CD4-positive, alpha-beta T cell (primary cell): ENCODE data around the gene LRRC72. TPM values are rescaled to one million over a fixed set of nuclear protein-coding genes. Genes with fewer than 3 reads are reported as not detected.

Source experiments
- ATAC-seq: fragments of 200-7000 bp; cut with Tn5 transposase; one replicate; pipeline ENCODE4 v1.10.0; 2022; ENCODE audit warnings: mild to moderate bottlenecking; ENCODE audit not compliant: poor library complexity
- CTCF ChIA-PET: fragments of 350-600 bp; sonication (Branson Sonifier 250); formaldehyde crosslinking; loops from one replicate; lab custom pipeline; 2021; ENCODE audit warnings: antibody characterized with exemption, inconsistent platforms; lab: Charles Lee
- POLR2A ChIA-PET: fragments of 350-600 bp; sonication (Branson Sonifier 250); formaldehyde crosslinking; loops from one replicate; lab custom pipeline; 2021; ENCODE audit warnings: antibody characterized with exemption, inconsistent platforms; lab: Charles Lee
- DNase-seq, 14 experiments: peaks; one replicate each; pipeline ENCODE4 v3.0.0-alpha.2; 2013 to 2020; ENCODE audit warnings: mixed read lengths in 2 of 14
- H3K27ac ChIP-seq, 2 donors: one replicate each; pipeline versions ENCODE4 v1.5.1 to v1.7.0; 2013; ENCODE audit warnings: low read length in 2 of 2, low read depth in 1 of 2, mild to moderate bottlenecking in 1 of 2
- H3K27me3 ChIP-seq, 2 experiments: 1 replicate in 1 of 2; 2 replicates in 1 of 2; pipeline versions ENCODE4 v1.6.1 to v1.7.0; 2013; ENCODE audit warnings: low read length in 2 of 2, control low read depth in 1 of 2, mild to moderate bottlenecking in 1 of 2, moderate library complexity in 1 of 2; ENCODE audit not compliant: insufficient read depth in 2 of 2, control insufficient read depth in 1 of 2
- H3K36me3 ChIP-seq: one replicate; pipeline ENCODE4 v1.6.1; 2013; ENCODE audit warnings: low read length, control low read depth; ENCODE audit not compliant: insufficient read depth
- H3K4me1 ChIP-seq: one replicate; pipeline ENCODE4 v1.6.1; 2013; ENCODE audit warnings: low read length, control low read depth; ENCODE audit not compliant: insufficient read depth
- H3K4me3 ChIP-seq: one replicate; pipeline ENCODE4 v1.5.1; 2013; ENCODE audit warnings: mild to moderate bottlenecking, low read length, moderate library complexity
- H3K9me3 ChIP-seq, 2 experiments: 1 replicate in 1 of 2; 2 replicates in 1 of 2; pipeline versions ENCODE4 v1.6.1 to v1.7.0; 2013; ENCODE audit warnings: low read length in 2 of 2, mild to moderate bottlenecking in 2 of 2, control low read depth in 1 of 2, moderate library complexity in 1 of 2; ENCODE audit not compliant: control insufficient read depth in 1 of 2, insufficient read depth in 1 of 2
- H3K27ac Mint-ChIP-seq: one replicate; pipeline ENCODE4 v1.8.0; 2020; ENCODE audit warnings: mixed read lengths
- H3K27me3 Mint-ChIP-seq: one replicate; pipeline ENCODE4 v1.8.0; 2021; ENCODE audit warnings: mixed read lengths
- H3K36me3 Mint-ChIP-seq: one replicate; pipeline ENCODE4 v1.8.0; 2021; ENCODE audit warnings: low read depth, mixed read lengths
- H3K4me1 Mint-ChIP-seq: one replicate; pipeline ENCODE4 v1.8.0; 2021; ENCODE audit warnings: low read depth, mixed read lengths
- H3K4me3 Mint-ChIP-seq: one replicate; pipeline ENCODE4 v1.8.0; 2020; ENCODE audit warnings: mild to moderate bottlenecking, mixed read lengths
- H3K9me3 Mint-ChIP-seq: one replicate; pipeline ENCODE4 v1.8.0; 2020; ENCODE audit warnings: mixed read lengths
- intact Hi-C, 2 experiments: fragments of 100-400 bp; cut with DNase I in 1 of 2; cut with micrococcal nuclease in 1 of 2; formaldehyde crosslinking; loops; one replicate each; pipeline versions ENCODE4 v1.15.1 to v1.9.0; 2023 to 2025; cut with DNase I, micrococcal nuclease
- total RNA-seq, 174 experiments: library from RNA in 2 of 174; stranded (reverse) in 2 of 174; gene quantifications; one replicate each; pipeline ENCODE4 v1.2.3 and lab custom pipeline; 2021 to 2026
- TF ChIP-seq, protein P1 (sequence below): fragments of 200-600 bp; IDR thresholded peaks from one replicate; pipeline ENCODE4 v1.8.0; 2022; ENCODE audit warnings: antibody characterized with exemption, mild to moderate bottlenecking

LRRC72 gene
- total RNA-seq, 2 experiments from 2014 or later, result not detected

- H3K27me3 Mint-ChIP-seq, result peaks cover 10% of the 10 kb centered on the region
- ATAC-seq, result no peak
- H3K4me1 Mint-ChIP-seq, result no peaks in the 10 kb centered on the region
- CTCF ChIA-PET, result no interaction called here
- Histone ChIP-seq H3K27me3 (no peaks in the 10 kb centered on the region), H3K4me3 (no peak overlapping the region), H3K9me3 (peaks cover 0 to 11% of the 10 kb centered on the region in 2 experiments), H3K27ac (no peak overlapping the region), H3K4me1 (no peaks in the 10 kb centered on the region), H3K36me3 (no peaks in the 10 kb centered on the region)
- H3K27ac Mint-ChIP-seq, result no peak overlapping the region
- H3K9me3 Mint-ChIP-seq, result no peaks in the 10 kb centered on the region
- POLR2A ChIA-PET, result interaction anchor here (0.7 kb wide), 1 partner anchor 47 kb away, joined by 3 read pairs; no protein-coding TSS in a partner anchor
- no peaks in the 10 kb centered on the region for H3K36me3 Mint-ChIP-seq
- TF ChIP-seq, protein P1, sequence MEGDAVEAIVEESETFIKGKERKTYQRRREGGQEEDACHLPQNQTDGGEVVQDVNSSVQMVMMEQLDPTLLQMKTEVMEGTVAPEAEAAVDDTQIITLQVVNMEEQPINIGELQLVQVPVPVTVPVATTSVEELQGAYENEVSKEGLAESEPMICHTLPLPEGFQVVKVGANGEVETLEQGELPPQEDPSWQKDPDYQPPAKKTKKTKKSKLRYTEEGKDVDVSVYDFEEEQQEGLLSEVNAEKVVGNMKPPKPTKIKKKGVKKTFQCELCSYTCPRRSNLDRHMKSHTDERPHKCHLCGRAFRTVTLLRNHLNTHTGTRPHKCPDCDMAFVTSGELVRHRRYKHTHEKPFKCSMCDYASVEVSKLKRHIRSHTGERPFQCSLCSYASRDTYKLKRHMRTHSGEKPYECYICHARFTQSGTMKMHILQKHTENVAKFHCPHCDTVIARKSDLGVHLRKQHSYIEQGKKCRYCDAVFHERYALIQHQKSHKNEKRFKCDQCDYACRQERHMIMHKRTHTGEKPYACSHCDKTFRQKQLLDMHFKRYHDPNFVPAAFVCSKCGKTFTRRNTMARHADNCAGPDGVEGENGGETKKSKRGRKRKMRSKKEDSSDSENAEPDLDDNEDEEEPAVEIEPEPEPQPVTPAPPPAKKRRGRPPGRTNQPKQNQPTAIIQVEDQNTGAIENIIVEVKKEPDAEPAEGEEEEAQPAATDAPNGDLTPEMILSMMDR, result no peak
- no peak for DNase-seq
- intact Hi-C loops, result no loop called here
- H3K4me3 Mint-ChIP-seq, result no peak overlapping the region
Measured at GRCh38 chr7:16587790-16588189, 61.2 kb downstream of the LRRC72 start.

GRCh38 chr7:16589881-16590280 lies 63.3 kb downstream of the LRRC72 start:
- H3K4me3 Mint-ChIP-seq, result no peak overlapping the region
- DNase-seq, result no peak
- no peak for ATAC-seq
- H3K4me1 Mint-ChIP-seq, result no peaks in the 10 kb centered on the region
- peaks cover 0 to 11% of the 10 kb centered on the region in 2 experiments for H3K9me3 ChIP-seq
- H3K27ac Mint-ChIP-seq, result no peak overlapping the region
- ChIA-PET POLR2A (no interaction called here), CTCF (no interaction called here)
- H3K36me3 Mint-ChIP-seq, result no peaks in the 10 kb centered on the region
- H3K36me3 ChIP-seq, result no peaks in the 10 kb centered on the region
- no peak overlapping the region for H3K4me3 ChIP-seq
- no peak overlapping the region for H3K27ac ChIP-seq
- peaks cover 5% of the 10 kb centered on the region for H3K27me3 Mint-ChIP-seq
- intact Hi-C loops, result no loop called here
- no peaks in the 10 kb centered on the region for H3K9me3 Mint-ChIP-seq
- no peaks in the 10 kb centered on the region for H3K4me1 ChIP-seq
- TF ChIP-seq, protein P1, result no peak
- no peaks in the 10 kb centered on the region for H3K27me3 ChIP-seq

GRCh38 chr7:16590424-16590823 lies 63.8 kb downstream of the LRRC72 start:
- Mint-ChIP-seq H3K4me1 (no peaks in the 10 kb centered on the region), H3K27me3 (peaks cover 5% of the 10 kb centered on the region), H3K4me3 (no peak overlapping the region), H3K9me3 (no peaks in the 10 kb centered on the region), H3K36me3 (no peaks in the 10 kb centered on the region), H3K27ac (no peak overlapping the region)
- ChIA-PET POLR2A (no interaction called here), CTCF (no interaction called here)
- Histone ChIP-seq H3K4me1 (no peaks in the 10 kb centered on the region), H3K27me3 (no peaks in the 10 kb centered on the region), H3K27ac (no peak overlapping the region), H3K9me3 (peaks cover 0 to 8% of the 10 kb centered on the region in 2 experiments), H3K4me3 (no peak overlapping the region), H3K36me3 (no peaks in the 10 kb centered on the region)
- intact Hi-C loops, result no loop called here
- ATAC-seq, result no peak
- no peak for DNase-seq
- TF ChIP-seq, protein P1, result no peak
